Glutamatergic neuron (in vitro differentiated cells): ENCODE results near the gene ABHD6. TPM values are rescaled to one million over a fixed set of nuclear protein-coding genes. Genes with fewer than 3 reads are reported as not detected.
"Not testable (repeated sequence)": the region's sequence is repeated elsewhere in the genome, so short reads cannot be mapped to it uniquely, and the experiment has no call there.

Experiments
- DNase-seq: peaks from one replicate; pipeline ENCODE4 v3.0.0; 2022
- H3K27ac Mint-ChIP-seq: one replicate; pipeline ENCODE4 v1.8.0; 2020; ENCODE audit warnings: mild to moderate bottlenecking, mixed read lengths, inconsistent platforms; ENCODE audit not compliant: unreplicated experiment
- H3K27me3 Mint-ChIP-seq: one replicate; pipeline ENCODE4 v1.8.0; 2020; ENCODE audit warnings: mild to moderate bottlenecking, moderate library complexity, mixed read lengths, inconsistent platforms; ENCODE audit not compliant: unreplicated experiment
- H3K36me3 Mint-ChIP-seq: one replicate; pipeline ENCODE4 v1.8.0; 2020; ENCODE audit warnings: mild to moderate bottlenecking, mixed read lengths, inconsistent platforms; ENCODE audit not compliant: unreplicated experiment
- H3K4me1 Mint-ChIP-seq: one replicate; pipeline ENCODE4 v1.8.0; 2020; ENCODE audit warnings: mild to moderate bottlenecking, low read depth, mixed read lengths, inconsistent platforms; ENCODE audit not compliant: unreplicated experiment
- H3K4me3 Mint-ChIP-seq: one replicate; pipeline ENCODE4 v1.8.0; 2020; ENCODE audit warnings: mild to moderate bottlenecking, mixed read lengths, inconsistent platforms; ENCODE audit not compliant: unreplicated experiment
- H3K9me3 Mint-ChIP-seq: one replicate; pipeline ENCODE4 v1.8.0; 2020; ENCODE audit warnings: mild to moderate bottlenecking, moderate library complexity, mixed read lengths, inconsistent platforms; ENCODE audit not compliant: unreplicated experiment
- CTCF ChIP-seq: fragments of 200-600 bp; sonication (generic); IDR thresholded peaks from one replicate; pipeline ENCODE4 v1.5.0; 2021; ENCODE audit not compliant: partially characterized antibody, unreplicated experiment
- total RNA-seq: library from RNA; stranded (reverse); fragmentation: NEBNext Ultra II Directional; extraction: Animal tissue kit (Norgen Biotek cat#: 25700); gene quantifications from one replicate; pipeline ENCODE4 v1.2.1, GENCODE V29; 2021; ENCODE audit not compliant: unreplicated experiment

Gene ABHD6
- total RNA-seq, 1 donor from 2014 or later: 46.0 TPM

DNA sequence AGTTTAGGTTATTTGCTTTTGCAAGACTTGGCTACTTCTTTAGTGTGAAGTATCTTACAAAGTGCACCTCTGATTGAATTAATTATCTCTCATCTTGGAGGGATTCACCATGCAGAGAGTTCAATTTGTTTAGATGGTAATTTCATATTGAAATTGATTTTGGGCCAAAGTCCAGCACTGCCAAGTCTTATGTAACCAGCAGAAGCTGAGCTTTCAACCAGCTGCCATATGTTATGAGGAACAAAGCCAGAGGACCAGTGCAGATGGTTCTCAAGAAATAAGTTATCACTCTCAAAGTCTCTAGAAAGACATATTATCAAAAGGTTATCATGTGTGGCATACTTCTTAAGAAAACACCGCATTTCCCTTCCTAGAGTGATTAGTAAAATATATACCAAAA lies 29.0 kb downstream of the ABHD6 start:
- no peaks in the 10 kb centered on the region for H3K27me3 Mint-ChIP-seq
- H3K36me3 Mint-ChIP-seq: no peaks in the 10 kb centered on the region
- no peak for TF ChIP-seq CTCF
- no peaks in the 10 kb centered on the region for H3K9me3 Mint-ChIP-seq
- H3K27ac Mint-ChIP-seq: no peak overlapping the region
- no peak for DNase-seq
- peaks cover 3% of the 10 kb centered on the region for H3K4me1 Mint-ChIP-seq
- H3K4me3 Mint-ChIP-seq: no peak overlapping the region

DNA sequence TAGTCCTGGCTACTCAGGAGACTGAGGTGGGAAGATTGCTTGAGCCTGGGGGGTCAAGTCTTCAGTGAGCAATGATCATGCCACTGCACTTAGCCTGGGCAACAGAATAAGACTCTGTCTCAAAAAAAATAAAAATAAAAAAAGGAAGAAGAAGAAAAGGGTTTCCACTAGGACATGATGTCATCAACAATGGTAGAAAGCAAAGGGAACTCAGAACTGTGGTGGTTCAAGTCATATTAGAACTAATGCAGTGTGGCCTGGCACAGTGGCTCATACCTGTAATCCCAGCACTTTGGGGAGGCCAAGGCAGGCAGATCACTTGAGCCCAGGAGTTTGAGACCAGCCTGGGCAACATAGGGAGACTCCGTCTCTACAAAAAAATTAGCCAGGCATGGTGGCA lies 30.0 kb downstream of the ABHD6 start:
- not testable (repeated sequence) for H3K36me3 Mint-ChIP-seq, H3K27ac Mint-ChIP-seq, H3K27me3 Mint-ChIP-seq, DNase-seq, H3K9me3 Mint-ChIP-seq, H3K4me1 Mint-ChIP-seq, H3K4me3 Mint-ChIP-seq

DNA sequence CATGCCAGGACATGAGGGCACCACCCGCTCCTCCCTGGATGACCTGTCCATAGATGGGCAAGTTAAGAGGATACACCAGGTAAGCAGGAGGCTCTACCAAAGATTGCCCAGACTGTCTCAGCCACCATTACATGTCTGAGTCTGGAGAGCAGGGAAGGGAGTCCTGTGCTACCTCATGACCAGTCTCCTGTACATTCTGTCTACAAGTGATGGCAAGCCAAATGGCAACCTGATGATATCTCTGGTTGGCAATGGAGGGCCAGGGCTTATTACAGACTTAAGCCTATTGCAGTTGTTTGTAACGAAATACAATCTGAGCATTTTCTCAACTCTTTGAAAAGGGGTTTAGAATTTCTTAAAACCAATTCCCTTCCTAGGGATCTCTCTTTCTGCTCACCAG lies 31.8 kb downstream of the ABHD6 start:
- no peaks in the 10 kb centered on the region for H3K9me3 Mint-ChIP-seq
- H3K36me3 Mint-ChIP-seq: peaks cover 4% of the 10 kb centered on the region
- no peak overlapping the region for H3K4me3 Mint-ChIP-seq
- no peak overlapping the region for H3K27ac Mint-ChIP-seq
- no peak for DNase-seq
- no peaks in the 10 kb centered on the region for H3K27me3 Mint-ChIP-seq
- H3K4me1 Mint-ChIP-seq: peaks cover 3% of the 10 kb centered on the region
- TF ChIP-seq CTCF: no peak

DNA sequence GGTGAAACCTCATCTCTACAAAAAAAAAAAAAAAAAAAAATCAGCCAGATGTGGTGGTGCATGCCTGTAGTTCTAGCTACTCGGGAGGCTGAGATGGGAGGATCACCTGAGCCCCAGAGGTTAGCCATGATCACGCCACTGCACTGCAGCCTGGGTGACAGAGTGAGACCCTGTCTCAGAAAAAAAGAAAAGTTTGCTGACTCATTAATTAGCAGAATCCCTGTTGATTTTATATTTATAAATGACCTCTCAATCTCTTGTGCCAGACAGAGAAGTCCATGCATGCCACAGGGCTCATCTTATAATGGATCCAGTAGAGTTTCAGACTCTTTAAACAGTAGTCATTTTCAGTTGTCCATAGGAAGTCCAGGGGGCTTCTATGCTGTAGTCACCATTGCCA lies 32.9 kb downstream of the ABHD6 start:
- Mint-ChIP-seq H3K36me3 (peaks cover 10% of the 10 kb centered on the region), H3K4me1 (peaks cover 3% of the 10 kb centered on the region), H3K27ac (no peak overlapping the region), H3K27me3 (no peaks in the 10 kb centered on the region), H3K4me3 (no peak overlapping the region), H3K9me3 (no peaks in the 10 kb centered on the region)
- no peak for DNase-seq
- no peak for TF ChIP-seq CTCF

GRCh38 chr3:58271901-58272501 lies 34.4 kb downstream of the ABHD6 start:
- Mint-ChIP-seq H3K27ac (no peak overlapping the region), H3K4me1 (no peaks in the 10 kb centered on the region), H3K9me3 (peaks cover 2% of the 10 kb centered on the region), H3K36me3 (peaks cover 25% of the 10 kb centered on the region), H3K27me3 (no peaks in the 10 kb centered on the region), H3K4me3 (no peak overlapping the region)
- TF ChIP-seq CTCF: no peak
- no peak for DNase-seq

- Mint-ChIP-seq H3K9me3 (peaks cover 2% of the 10 kb centered on the region), H3K27me3 (no peaks in the 10 kb centered on the region), H3K27ac (no peak overlapping the region), H3K36me3 (peaks cover 34% of the 10 kb centered on the region), H3K4me3 (no peak overlapping the region), H3K4me1 (no peaks in the 10 kb centered on the region)
- TF ChIP-seq CTCF: no peak
- no peak for DNase-seq
Measured at GRCh38 chr3:58272891-58273290, 35.3 kb downstream of the ABHD6 start.

DNA sequence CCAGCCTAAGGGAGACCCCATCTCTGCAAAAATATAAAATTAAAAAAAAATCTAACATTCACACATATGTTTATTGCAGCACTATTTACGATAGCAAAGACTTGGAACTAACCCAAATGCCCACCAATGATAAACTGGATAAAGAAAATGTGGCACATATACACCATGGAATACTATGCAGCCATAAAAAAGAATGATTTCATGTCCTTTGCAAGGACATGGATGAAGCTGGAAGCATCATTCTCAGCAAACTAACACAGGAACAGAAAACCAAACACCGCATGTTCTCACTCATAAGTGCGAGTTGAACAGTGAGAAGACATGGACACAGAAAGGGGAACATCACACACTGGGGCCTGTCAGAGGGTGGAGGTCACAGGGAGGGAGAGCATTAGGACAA lies 35.8 kb downstream of the ABHD6 start:
- not testable (repeated sequence) for H3K27ac Mint-ChIP-seq, DNase-seq, H3K9me3 Mint-ChIP-seq, H3K27me3 Mint-ChIP-seq, H3K4me3 Mint-ChIP-seq, H3K4me1 Mint-ChIP-seq
- H3K36me3 Mint-ChIP-seq: peaks cover 39% of the 10 kb centered on the region
